Testis (tissue), 2 donors: ENCODE data around the gene B3GALT6.

Source experiments
- CTCF ChIP-seq, 3 experiments: fragments of 450-650 bp in 2 of 3; fragments of 200-600 bp in 1 of 3; sonication (generic) in 1 of 3; IDR thresholded peaks; one replicate each; pipeline ENCODE4 v1.5.1; 2016 to 2019; ENCODE audit warnings: antibody characterized with exemption in 3 of 3, mild to moderate bottlenecking in 2 of 3, moderate library complexity in 1 of 3
- POLR2A ChIP-seq: fragments of 450-650 bp; IDR thresholded peaks from one replicate; pipeline ENCODE4 v1.6.1; 2017; ENCODE audit warnings: antibody characterized with exemption, mild to moderate bottlenecking, moderate library complexity

- no peak for TF ChIP-seq CTCF (IDR thresholded peaks at IDR 0.05)
- no peak for TF ChIP-seq POLR2A
Observed at GRCh38 chr1:1262071-1262470, 30.0 kb downstream of the B3GALT6 start.
